HG03354 (cell line): ENCODE data around the gene AFG3L2.

Source experiments
- ATAC-seq: cut with Tn5 transposase; IDR thresholded peaks from one replicate; pipeline ENCODE4 v1.9.1; 2021; ENCODE audit warnings: mild to moderate bottlenecking; ENCODE audit not compliant: unreplicated experiment, poor library complexity, severe bottlenecking

Gene AFG3L2

DNA sequence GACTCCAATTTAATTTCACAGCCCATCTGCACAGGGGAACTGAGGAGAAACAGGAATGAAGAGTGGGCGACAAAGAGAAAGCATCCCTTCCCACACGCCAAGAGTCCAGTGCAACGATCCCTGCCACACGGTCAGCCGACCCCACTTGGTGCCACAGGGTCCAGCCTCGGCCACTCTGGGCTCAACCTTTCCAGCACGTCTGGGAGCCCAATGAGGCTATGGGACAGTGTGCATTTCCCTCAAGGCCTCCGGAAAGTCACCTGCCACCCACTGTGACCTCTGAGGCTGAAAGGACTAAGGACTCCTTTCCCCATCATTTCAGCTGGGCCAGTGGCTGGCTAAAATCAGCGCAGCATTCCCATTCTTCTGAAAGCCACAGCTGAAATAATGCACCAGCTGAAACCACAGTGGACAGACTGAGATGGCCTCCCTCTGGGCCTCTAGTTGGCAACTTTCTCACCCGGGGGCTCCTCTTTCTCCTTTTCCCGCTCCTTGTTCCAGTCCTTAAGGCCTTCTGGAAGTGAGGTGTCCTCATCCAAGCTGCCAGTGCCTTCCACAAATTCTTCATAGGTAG is 47.8 kb downstream of the AFG3L2 start:
- ATAC-seq = no peak

DNA sequence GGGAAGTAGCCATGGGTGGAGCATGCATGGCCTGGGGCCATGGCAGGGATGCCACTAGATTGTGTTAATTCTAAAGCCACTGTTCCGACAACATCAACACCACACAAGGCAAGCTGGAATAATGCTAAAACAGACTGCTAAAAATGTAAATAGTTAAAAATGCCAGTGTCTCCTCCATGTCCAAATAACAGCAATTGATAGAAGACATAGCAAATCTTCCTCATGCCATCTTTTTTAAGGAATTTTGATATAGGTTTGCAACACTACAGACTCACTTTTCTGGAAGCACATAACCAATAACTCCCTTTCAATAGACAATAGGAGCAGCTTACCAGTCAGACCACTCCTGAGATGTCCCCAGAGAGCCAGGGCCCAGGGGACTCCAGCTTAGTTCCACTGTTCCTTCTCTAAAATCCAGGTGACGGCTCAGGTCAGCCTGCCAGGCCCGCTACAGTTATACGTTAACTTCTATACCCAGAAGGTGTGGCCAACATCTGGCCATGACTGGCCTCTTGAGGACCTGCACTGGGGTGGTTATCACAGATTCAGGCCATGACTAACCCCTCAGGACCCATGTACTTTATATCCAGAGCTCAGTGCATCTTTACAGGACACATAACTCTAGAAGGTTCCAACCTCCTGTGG is 48.7 kb downstream of the AFG3L2 start:
- ATAC-seq = no peak

- ATAC-seq = peak; percentile 76
These were observed 49.4 kb downstream of the AFG3L2 start for GRCh38 chr18:12327510-12328178.

GRCh38 chr18:12326711-12327460 is 50.1 kb downstream of the AFG3L2 start:
- ATAC-seq = no peak

GRCh38 chr18:12325726-12326245 is 51.2 kb downstream of the AFG3L2 start:
- ATAC-seq = no peak

DNA sequence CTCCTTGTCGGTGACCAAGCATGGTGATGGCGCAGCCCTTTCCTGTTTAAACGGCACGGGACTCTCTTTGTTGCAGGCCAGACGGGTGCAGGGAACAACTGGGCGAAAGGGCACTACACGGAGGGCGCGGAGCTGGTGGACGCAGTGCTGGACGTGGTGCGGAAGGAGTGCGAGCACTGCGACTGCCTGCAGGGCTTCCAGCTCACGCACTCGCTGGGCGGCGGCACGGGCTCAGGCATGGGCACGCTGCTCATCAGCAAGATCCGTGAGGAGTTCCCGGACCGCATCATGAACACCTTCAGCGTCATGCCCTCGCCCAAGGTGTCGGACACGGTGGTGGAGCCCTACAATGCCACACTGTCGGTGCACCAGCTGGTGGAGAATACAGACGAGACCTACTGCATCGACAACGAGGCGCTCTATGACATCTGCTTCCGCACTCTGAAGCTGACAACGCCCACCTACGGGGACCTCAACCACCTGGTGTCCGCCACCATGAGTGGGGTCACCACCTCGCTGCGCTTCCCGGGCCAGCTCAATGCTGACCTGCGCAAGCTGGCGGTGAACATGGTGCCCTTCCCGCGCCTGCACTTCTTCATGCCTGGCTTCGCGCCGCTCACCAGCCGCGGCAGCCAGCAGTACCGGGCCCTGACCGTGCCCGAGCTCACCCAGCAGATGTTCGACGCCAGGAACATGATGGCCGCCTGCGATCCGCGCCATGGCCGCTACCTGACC is 51.9 kb downstream of the AFG3L2 start:
- ATAC-seq = no peak

DNA sequence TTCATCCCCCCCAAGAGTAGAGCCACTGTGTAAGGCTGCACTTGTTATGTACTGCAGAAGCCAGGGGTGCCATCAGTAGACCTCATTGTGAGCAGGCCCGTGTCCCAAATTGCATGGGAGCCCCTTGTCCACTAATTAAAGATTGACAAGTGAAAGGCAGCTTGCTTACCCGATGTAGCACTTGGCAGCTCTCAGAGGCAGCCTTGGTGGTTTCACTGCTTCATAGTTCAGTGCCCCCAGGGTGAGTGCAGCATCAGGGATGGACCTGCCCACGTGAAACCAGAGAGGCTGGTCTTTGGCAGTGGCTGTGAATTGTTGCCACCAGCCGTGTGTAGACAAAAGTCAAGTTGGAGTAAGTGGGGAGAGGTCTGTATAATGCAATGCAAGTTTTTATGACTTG is 55.7 kb downstream of the AFG3L2 start:
- peak; percentile 80 for ATAC-seq

DNA sequence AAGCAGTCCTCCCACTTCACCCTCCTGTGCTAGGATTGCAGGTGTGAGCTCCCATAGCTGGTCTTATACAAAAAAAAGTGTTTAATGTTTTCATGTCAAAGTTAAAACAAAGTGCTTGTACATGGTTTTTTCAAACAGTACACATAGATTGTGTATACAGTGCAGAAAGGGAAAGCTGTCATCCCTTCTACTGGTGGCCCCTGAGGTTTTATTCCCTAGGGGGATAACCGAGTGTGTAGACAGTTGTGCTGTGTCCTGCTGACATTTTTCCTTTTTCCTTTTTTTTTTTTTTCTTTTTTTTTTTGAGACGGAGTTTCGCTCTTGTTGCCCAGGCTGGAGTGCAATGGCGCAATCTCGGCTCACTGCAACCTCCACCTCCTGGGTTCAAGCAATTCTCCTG is 58.2 kb downstream of the AFG3L2 start:
- no peak for ATAC-seq

GRCh38 chr18:12318334-12318697 is 58.7 kb downstream of the AFG3L2 start:
- ATAC-seq = peak; percentile 27

DNA sequence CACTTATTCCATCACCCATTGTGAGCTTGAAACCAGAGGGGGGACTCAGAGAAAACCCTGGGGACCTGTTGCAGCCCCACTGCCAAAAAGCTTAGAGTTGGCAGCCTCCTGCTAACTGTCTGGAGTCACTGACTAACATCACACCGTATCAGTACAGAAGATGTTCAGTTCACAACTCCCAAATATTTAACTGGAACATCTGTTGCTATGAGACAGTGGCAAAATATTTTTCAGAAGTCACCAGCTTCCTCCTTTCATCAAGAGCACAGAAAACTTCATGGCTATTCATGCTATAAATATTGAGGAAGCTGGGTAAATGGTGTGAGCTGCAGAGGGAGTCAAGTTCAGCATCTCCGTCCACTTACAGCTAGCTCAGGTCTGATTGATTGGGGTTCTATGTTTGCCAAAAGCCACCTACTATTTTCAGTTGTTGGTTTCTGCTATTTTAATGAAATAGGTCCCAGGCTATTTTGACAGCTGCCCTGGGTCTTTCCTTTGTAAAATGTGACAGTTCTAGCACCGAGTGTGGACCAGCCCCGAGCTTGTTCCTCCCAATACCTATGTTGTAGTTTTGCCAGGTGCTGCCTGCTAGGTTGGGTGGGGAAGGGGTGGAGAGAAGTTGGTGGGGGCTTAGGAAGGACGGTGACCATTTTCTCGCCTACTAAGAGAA is 59.2 kb downstream of the AFG3L2 start:
- peak; percentile 39 for ATAC-seq

GRCh38 chr18:12315911-12316310 is 61.1 kb downstream of the AFG3L2 start:
- ATAC-seq = no peak

DNA sequence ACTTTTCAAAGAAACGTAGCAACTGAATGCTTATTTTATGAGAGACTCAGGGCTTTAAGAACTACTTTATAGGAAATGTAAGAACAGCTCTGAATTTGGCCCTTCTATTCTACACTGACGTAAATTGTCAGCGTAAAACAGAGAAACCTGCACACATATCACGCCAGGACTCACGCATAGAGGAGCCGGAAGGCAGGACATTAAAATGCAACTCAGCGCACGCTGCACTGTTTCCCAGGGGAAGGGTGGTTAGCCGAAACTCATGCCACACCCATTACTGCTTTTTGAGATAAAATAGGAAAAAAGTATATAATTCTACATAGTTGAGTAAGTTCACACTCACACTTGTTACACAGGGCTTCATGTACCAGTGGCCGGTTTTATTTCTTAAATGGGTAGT is 61.5 kb downstream of the AFG3L2 start:
- ATAC-seq = no peak

DNA sequence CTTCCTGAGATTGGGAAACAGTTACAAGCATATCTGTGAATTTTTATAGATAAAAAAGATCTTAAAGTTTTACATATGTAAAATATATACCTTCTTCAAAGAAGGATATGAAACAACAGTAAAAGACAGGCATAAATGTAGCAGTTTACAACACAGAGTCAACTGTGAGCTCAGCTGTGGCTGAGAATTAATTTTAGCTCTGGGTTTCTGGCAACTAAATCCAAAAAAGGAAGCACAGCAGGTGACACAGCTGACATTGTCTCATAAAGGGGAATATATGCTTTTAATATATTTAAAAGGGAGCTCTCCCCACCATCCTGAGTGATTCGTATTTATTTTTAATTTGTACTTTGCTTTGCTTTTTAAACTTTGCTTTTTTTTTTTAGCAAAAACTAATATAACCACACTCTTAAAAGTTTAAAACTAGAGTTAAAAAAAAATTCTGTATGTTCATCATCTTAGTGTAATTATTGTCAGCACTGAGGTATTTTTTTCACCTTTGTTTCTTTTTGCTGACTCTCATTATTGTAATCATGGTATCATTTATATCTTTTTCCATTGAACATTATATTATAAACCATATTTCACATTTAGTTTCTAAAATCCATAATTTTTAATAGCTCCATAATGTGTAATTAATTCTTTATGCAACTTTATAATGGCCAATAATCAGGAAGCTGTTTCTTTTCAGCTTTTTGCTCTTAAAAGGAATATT is 62.3 kb downstream of the AFG3L2 start:
- ATAC-seq = no peak

DNA sequence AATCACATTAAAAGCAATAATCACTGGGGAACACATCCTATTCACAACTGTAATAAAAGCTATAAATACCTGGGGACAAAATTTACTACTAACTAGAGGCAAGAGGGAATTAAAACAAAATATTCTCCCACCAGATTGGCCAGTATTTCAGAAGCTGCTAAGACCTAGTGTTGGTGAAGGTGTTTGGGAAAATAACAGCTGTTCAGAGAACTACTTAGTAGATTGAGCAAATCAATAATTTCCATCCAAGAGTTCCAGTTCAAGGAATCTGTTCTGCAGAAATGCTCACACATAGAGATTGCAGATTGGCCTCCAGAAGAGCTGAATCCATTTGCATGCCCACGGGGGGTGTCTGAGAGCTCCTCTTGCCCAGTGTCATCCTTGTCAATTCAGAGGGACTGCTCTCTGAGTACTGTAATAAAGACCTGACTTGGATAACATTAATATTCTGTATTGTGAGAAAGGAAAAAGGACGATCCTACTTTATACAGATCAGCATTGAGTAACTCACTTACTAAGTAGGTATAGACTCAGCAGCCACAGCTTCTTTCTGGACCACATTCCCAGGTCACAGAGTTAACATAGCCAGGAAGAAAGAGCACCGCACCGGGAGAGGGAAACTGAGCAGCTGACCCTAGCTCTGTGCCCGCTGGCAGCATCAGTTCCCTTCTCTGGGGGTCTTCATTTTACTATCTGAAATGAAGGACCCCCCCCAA is 63.3 kb downstream of the AFG3L2 start:
- ATAC-seq = no peak

DNA sequence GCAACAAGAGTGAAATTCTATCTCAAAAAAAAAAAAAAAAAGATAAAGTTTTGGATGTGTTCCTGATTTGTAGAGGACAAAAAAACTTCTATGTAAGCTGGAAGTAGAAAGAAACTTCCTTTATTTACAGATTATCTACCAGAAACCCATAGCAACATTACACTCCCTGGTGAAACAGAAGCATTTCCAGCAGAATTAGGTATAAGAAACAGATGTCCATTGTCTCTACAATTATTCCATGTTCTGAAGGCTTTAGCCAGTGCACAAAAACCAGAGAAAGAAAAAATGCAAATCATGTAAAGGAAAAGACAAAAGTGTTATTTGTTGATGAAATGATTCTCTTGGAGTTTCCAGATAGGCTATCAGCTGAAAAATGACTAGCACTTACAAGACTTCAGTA is 64.1 kb downstream of the AFG3L2 start:
- ATAC-seq = no peak

GRCh38 chr18:12310762-12311161 is 66.3 kb downstream of the AFG3L2 start:
- no peak for ATAC-seq

DNA sequence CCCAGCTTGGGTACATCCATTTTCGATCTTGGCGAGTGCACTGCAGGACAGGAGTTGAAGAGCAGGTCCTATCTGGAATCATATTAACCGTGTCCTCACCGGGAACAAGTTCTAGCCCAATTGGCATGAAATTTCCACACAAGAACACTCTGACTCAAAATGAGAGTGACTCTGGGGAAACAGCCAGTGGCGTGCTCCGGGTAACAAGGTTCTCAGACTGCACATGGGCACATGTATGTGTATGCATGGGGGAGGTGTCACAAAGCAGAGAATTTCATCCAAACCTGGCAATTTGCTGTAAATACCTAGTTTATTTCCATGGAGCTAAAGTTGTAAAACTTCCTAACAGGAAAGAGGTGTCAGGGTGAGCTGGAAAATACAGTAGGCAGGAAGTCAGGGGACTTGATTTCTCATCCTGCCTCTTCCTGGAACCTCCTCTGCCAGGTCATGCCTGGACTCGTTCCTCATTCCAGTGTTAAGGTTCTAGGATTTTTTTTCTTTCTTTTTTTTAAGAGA is 67.3 kb downstream of the AFG3L2 start:
- ATAC-seq = no peak
